Measurements from ENCODE around the gene C2orf81.

DNA sequence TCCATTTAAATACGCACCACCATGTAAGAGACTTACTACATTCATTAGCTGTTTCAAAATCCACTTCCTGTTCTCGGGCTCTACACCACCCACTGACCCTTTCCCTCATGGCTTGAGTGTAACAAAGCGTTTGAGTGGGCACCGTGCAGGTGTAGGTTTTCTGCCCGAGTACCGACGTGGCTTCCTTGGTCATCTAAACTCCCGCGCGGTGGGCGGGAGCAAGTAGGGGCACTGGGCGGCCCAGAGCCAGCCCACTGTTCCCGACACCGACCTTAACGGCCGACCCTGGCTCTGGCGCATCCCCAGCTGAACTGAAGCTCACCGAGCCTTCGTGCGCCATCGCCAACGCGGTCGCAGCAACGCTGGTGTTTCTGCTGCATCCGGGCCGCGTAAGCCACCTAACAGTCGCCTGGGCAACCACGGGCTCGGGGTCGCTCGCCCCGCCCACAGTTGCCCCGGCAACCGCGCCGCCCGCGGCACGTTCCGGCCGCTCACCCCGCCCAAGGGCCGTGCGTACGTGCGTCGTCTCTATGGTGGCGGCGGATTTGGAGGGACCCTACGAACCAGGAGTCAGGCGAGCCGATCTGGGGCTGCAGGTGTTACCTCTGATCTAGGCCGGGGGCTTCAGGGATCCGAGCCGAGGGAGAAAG, at the start of gene C2orf81, which contains the start of gene WDR54:
- TF ChIP-seq EZH2phosphoT487 (IDR thresholded peaks at IDR 0.05; ENCODE audit: borderline replicate concordance, low read length), result no peak
- no peak for TF ChIP-seq CTCF (IDR thresholded peaks at IDR 0.05; ENCODE audit: low read depth, low read length, poor library complexity, severe bottlenecking)

Measured in DOHH2 (cell line).